SK-N-SH (cell line): ENCODE measurements around the gene GNL3L. TPM values are rescaled to one million over a fixed set of nuclear protein-coding genes. Genes with fewer than 3 reads are reported as not detected.

ENCODE experiments used
- CTCF ChIA-PET: fragments of 300-600, 350-600 bp; formaldehyde crosslinking; extraction: SDS; loops from one replicate; lab custom pipeline; 2021; lab: Yijun Ruan, JAX
- POLR2A ChIA-PET: fragments of 350-600 bp; sonication (Branson Sonifier 250); formaldehyde crosslinking; extraction: SDS; loops from one replicate; lab custom pipeline; 2020; ENCODE audit warnings: antibody characterized with exemption, inconsistent platforms; lab: Yijun Ruan, JAX
- DNase-seq: peaks from one replicate; pipeline ENCODE4 v3.0.0; 2012
- H2AFZ ChIP-seq: fragments of 200-600 bp; sonication (generic); 2 replicates; pipeline ENCODE4 v1.8.1; 2016; ENCODE audit warnings: antibody characterized with exemption, mild to moderate bottlenecking, low read depth
- H3F3A ChIP-seq: fragments of 200-600 bp; sonication (generic); replicated peaks from 2 replicates; pipeline ENCODE3; 2016; ENCODE audit warnings: antibody characterized with exemption, mild to moderate bottlenecking; ENCODE audit not compliant: insufficient read depth
- H3K27ac ChIP-seq, 2 experiments: fragments of 200-500 bp in 1 of 2; fragments of 200-600 bp in 1 of 2; sonication (Bioruptor generic) in 1 of 2; sonication (generic), shearing (Covaris generic) in 1 of 2; 2 replicates each; pipeline versions ENCODE4 v1.5.1 to v1.6.1; 2014 to 2016; ENCODE audit warnings: low read depth in 2 of 2, inconsistent platforms in 1 of 2, low read length in 1 of 2, mild to moderate bottlenecking in 1 of 2, mixed read lengths in 1 of 2
- H3K27me3 ChIP-seq: fragments of 200-600 bp; sonication (generic), shearing (Covaris generic); 2 replicates; pipeline ENCODE4 v1.6.1; 2016; ENCODE audit warnings: mixed run types; ENCODE audit not compliant: insufficient read depth
- H3K36me3 ChIP-seq, 2 experiments: fragments of 200-500 bp in 1 of 2; fragments of 200-600 bp in 1 of 2; sonication (Bioruptor generic) in 1 of 2; sonication (generic) in 1 of 2; replicated peaks in 1 of 2; 2 replicates each; pipeline versions ENCODE3 to v1.5.1; 2014 to 2016; ENCODE audit warnings: low read length in 1 of 2, mild to moderate bottlenecking in 1 of 2; ENCODE audit not compliant: insufficient read depth in 2 of 2, control insufficient read depth in 1 of 2
- H3K4me1 ChIP-seq, 2 experiments: fragments of 200-500 bp in 1 of 2; fragments of 200-600 bp in 1 of 2; sonication (Bioruptor generic) in 1 of 2; sonication (generic), shearing (Covaris generic) in 1 of 2; 2 replicates each; pipeline versions ENCODE4 v1.5.1 to v1.6.1; 2014 to 2016; ENCODE audit warnings: low read depth in 1 of 2, low read length in 1 of 2, mixed run types in 1 of 2; ENCODE audit not compliant: insufficient read depth in 2 of 2, control insufficient read depth in 1 of 2
- H3K4me2 ChIP-seq: fragments of 200-600 bp; sonication (generic), shearing (Covaris generic); 2 replicates; pipeline ENCODE4 v1.6.1; 2017; ENCODE audit warnings: mixed run types
- H3K4me3 ChIP-seq, 2 experiments: fragments of 200-500 bp in 1 of 2; fragments of 200-600 bp in 1 of 2; sonication (Bioruptor generic) in 1 of 2; sonication (generic), shearing (Covaris generic) in 1 of 2; 2 replicates each; pipeline versions ENCODE4 v1.5.1 to v1.8.1; 2014 to 2016; ENCODE audit warnings: low read depth in 2 of 2, inconsistent platforms in 1 of 2, low read length in 1 of 2, mild to moderate bottlenecking in 1 of 2, mixed read lengths in 1 of 2, moderate library complexity in 1 of 2
- H3K79me2 ChIP-seq: fragments of 200-600 bp; sonication (generic); 2 replicates; pipeline ENCODE4 v1.8.1; 2017; ENCODE audit warnings: mild to moderate bottlenecking; ENCODE audit not compliant: insufficient read depth
- H3K9ac ChIP-seq: fragments of 200-600 bp; sonication (generic); 2 replicates; pipeline ENCODE4 v1.6.1; 2017; ENCODE audit warnings: mixed run types
- H3K9me2 ChIP-seq: fragments of 200-600 bp; sonication (generic); 2 replicates; pipeline ENCODE4 v1.6.1; 2017; ENCODE audit warnings: mixed run types
- H3K9me3 ChIP-seq: fragments of 200-600 bp; sonication (generic); 2 replicates; pipeline ENCODE4 v1.6.1; 2017; ENCODE audit warnings: mixed run types, mild to moderate bottlenecking, moderate library complexity
- H4K20me1 ChIP-seq: fragments of 200-600 bp; sonication (generic); 2 replicates; pipeline ENCODE4 v1.6.1; 2017; ENCODE audit warnings: mild to moderate bottlenecking, mixed run types; ENCODE audit not compliant: insufficient read depth
- EP300 ChIP-seq, 2 experiments: IDR thresholded peaks; 2 replicates each; pipeline versions ENCODE4 v1.4.0 to v1.6.1; 2012; ENCODE audit warnings: borderline replicate concordance in 1 of 2, low read depth in 1 of 2, low read length in 1 of 2
- FOSL2 ChIP-seq: IDR thresholded peaks from 2 replicates; pipeline ENCODE4 v1.4.0; 2012; ENCODE audit warnings: low read depth, mild to moderate bottlenecking, moderate library complexity, borderline replicate concordance
- FOXJ3 ChIP-seq: sonication (generic); formaldehyde crosslinking; IDR thresholded peaks from 2 replicates; pipeline ENCODE4 v1.5.1; 2020; ENCODE audit warnings: mild to moderate bottlenecking, missing genetic modification reagents
- MXI1 ChIP-seq: IDR thresholded peaks from 2 replicates; pipeline ENCODE4 v1.6.1; 2012; ENCODE audit warnings: mild to moderate bottlenecking, low read depth, low read length, improper control_type of control experiment
- REST ChIP-seq: IDR thresholded peaks from 2 replicates; pipeline ENCODE4 v1.6.1; 2012; ENCODE audit warnings: mild to moderate bottlenecking, low read depth, low read length, moderate library complexity
- RFX5 ChIP-seq: IDR thresholded peaks from 2 replicates; pipeline ENCODE4 v1.6.1; 2012; ENCODE audit warnings: mild to moderate bottlenecking, improper control_type of control experiment, low read length
- RXRA ChIP-seq: IDR thresholded peaks from 2 replicates; pipeline ENCODE4 v1.4.0; 2012; ENCODE audit warnings: low read depth, mild to moderate bottlenecking, borderline replicate concordance
- TCF12 ChIP-seq: IDR thresholded peaks from 2 replicates; pipeline ENCODE4 v1.4.0; 2012
- TEAD4 ChIP-seq: IDR thresholded peaks from 2 replicates; pipeline ENCODE4 v1.4.0; 2012; ENCODE audit warnings: mild to moderate bottlenecking, borderline replicate concordance; ENCODE audit not compliant: insufficient read depth
- ZBTB33 ChIP-seq: IDR thresholded peaks from 2 replicates; pipeline ENCODE4 v1.4.0; 2012; ENCODE audit warnings: low read depth, borderline replicate concordance
- WGBS: methylation state at CpG from one replicate; pipeline ENCODE4 v1.1.6; 2017; ENCODE audit warnings: low lambda C conversion rate; 5-methylcytosine and 5-hydroxymethylcytosine counted together
- polyA plus RNA-seq, 3 experiments: library from polyadenylated mRNA; depleted of rRNA; stranded (reverse); fragments of >200 nt; gene quantifications; 2 replicates each; pipeline ENCODE4 v1.2.3, GENCODE V29; 2012

GNL3L gene
- polyA plus RNA-seq, 1 of the 3 experiments (the other 2 are of a cell fraction), result 16.3 TPM

- Histone ChIP-seq H3K9ac (peak overlapping the region; percentile 76), H3K4me3 (peak overlapping the region; percentile 62 to 63), H3K4me1 (peaks cover 0 to 10% of the 10 kb centered on the region in 2 experiments; a peak in 1 of 4 replicates), H2AFZ (no peak overlapping the region), H3K27me3 (peaks cover 12% of the 10 kb centered on the region; the same call in 1 of the 2 replicates), H3K36me3 (no peaks in the 10 kb centered on the region), H3K27ac (peak overlapping the region; percentile 38 to 72; a peak in 3 of 4 replicates), H4K20me1 (no peaks in the 10 kb centered on the region), H3K9me3 (no peaks in the 10 kb centered on the region), H3K79me2 (peaks cover 54% of the 10 kb centered on the region), H3K4me2 (peak overlapping the region; percentile 55), H3F3A (peaks cover 7% of the 10 kb centered on the region), H3K9me2 (no peaks in the 10 kb centered on the region)
- whole genome bisulfite sequencing, result 32% methylated on average over 10 of the region's 10 CpGs
- ChIA-PET POLR2A (interaction anchor here (1.2 kb wide), 1 partner anchor 145 kb away, joined by 4 read pairs; no protein-coding TSS in a partner anchor), CTCF (no interaction called here)
- TF ChIP-seq EP300 (IDR thresholded peaks at IDR 0.05; ENCODE audit: borderline replicate concordance in 1 of 2, low read depth in 1 of 2, low read length in 1 of 2), result no peak
- TF ChIP-seq TCF12, result no peak
- TF ChIP-seq TEAD4, result no peak
- TF ChIP-seq RFX5, result no peak
- no peak for TF ChIP-seq RXRA
- no peak for TF ChIP-seq REST
- no peak for DNase-seq
Observed at GRCh38 chrX:54494166-54494988, 35.6 kb upstream of the GNL3L start.

GRCh38 chrX:54494989-54495813 is 34.8 kb upstream of the GNL3L start:
- Histone ChIP-seq H3K9me3 (no peaks in the 10 kb centered on the region), H3K4me2 (peak overlapping the region; percentile 63), H3K27me3 (peaks cover 12% of the 10 kb centered on the region; the same call in 1 of the 2 replicates), H3F3A (peaks cover 7% of the 10 kb centered on the region), H3K27ac (peak overlapping the region; percentile 51 to 72), H3K4me3 (peak overlapping the region; percentile 62 to 63), H3K9ac (peak overlapping the region; percentile 76), H3K36me3 (no peaks in the 10 kb centered on the region), H3K4me1 (peaks cover 0 to 10% of the 10 kb centered on the region in 2 experiments; a peak in 1 of 4 replicates), H4K20me1 (no peaks in the 10 kb centered on the region), H3K9me2 (no peaks in the 10 kb centered on the region), H2AFZ (peak overlapping the region; percentile 79; the same call in 1 of the 2 replicates), H3K79me2 (peaks cover 46% of the 10 kb centered on the region)
- ChIA-PET POLR2A (interaction anchor here (0.6 to 1.2 kb wide), 2 partner anchors 144 to 315 kb away, joined by 3 to 4 read pairs; no protein-coding TSS in a partner anchor), CTCF (no interaction called here)
- DNase-seq, result peak; percentile 73
- no peak for TF ChIP-seq ZBTB33
- TF ChIP-seq FOSL2, result no peak
- no peak for TF ChIP-seq FOXJ3 (CRISPR knock-in tag)
- no peak for TF ChIP-seq MXI1
- 5% methylated on average over 6 of the region's 86 CpGs for WGBS
